Liver (tissue), 3 donors: ENCODE results near the gene PTGER2.

Experiments
- EGR1 ChIP-seq, 2 donors: IDR thresholded peaks; 2 replicates each; pipeline ENCODE4 v1.6.1; 2016 to 2018; ENCODE audit warnings: antibody characterized with exemption in 2 of 2, low read depth in 2 of 2
- NR2F2 ChIP-seq: IDR thresholded peaks from 2 replicates; pipeline ENCODE4 v1.6.1; 2016; ENCODE audit warnings: antibody characterized with exemption
- RAD21 ChIP-seq, 2 donors: IDR thresholded peaks; 2 replicates each; pipeline ENCODE4 v1.6.1; 2016; ENCODE audit warnings: antibody characterized with exemption in 2 of 2, mild to moderate bottlenecking in 2 of 2
- SP1 ChIP-seq: IDR thresholded peaks from 2 replicates; pipeline ENCODE4 v1.6.1; 2018; ENCODE audit warnings: antibody characterized with exemption, mild to moderate bottlenecking
- TAF1 ChIP-seq: conservative IDR thresholded peaks from 2 replicates; pipeline ENCODE4 v1.6.1; 2016; ENCODE audit warnings: antibody characterized with exemption, mild to moderate bottlenecking
- TF ChIP-seq, protein P1 (sequence below): fragments of 150-350 bp; IDR thresholded peaks from 2 replicates; pipeline ENCODE4 v1.5.1; 2017; ENCODE audit warnings: improper control_type of control experiment, low read depth, low read length; ENCODE audit not compliant: missing input control
- TF ChIP-seq, protein P2 (sequence below): IDR thresholded peaks from 2 replicates; pipeline ENCODE4 v1.6.1; 2016; ENCODE audit warnings: antibody characterized with exemption
- TF ChIP-seq, protein P3 (sequence below): IDR thresholded peaks from 2 replicates; pipeline ENCODE4 v1.6.1; 2016; ENCODE audit warnings: antibody characterized with exemption, mild to moderate bottlenecking
- TF ChIP-seq, protein P4 (sequence below): IDR thresholded peaks from 2 replicates; pipeline ENCODE4 v1.6.1; 2016; ENCODE audit warnings: antibody characterized with exemption
- donor health status: healthy.
- donor health status: healthy.

DNA sequence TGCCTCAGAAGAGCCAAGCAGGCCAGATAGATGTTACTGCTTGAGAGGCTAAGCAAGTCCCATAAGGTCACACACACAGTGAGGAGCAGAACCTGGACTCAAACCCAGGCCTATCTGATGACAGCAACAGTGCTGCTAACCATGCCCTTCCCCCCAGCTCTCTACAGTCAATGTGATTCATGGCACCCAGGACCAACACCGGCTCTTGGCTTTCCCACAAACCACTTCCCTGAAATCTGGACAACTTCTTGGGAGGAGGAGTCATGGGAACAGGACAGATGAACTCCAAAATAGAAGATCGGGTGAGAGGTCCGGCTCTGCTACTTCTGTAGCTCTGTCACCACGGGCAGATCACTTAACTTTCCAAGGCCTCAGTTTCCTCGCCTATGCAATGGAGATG, 47.3 kb upstream of the PTGER2 start:
- TF ChIP-seq TAF1, result no peak
- TF ChIP-seq, protein P1, sequence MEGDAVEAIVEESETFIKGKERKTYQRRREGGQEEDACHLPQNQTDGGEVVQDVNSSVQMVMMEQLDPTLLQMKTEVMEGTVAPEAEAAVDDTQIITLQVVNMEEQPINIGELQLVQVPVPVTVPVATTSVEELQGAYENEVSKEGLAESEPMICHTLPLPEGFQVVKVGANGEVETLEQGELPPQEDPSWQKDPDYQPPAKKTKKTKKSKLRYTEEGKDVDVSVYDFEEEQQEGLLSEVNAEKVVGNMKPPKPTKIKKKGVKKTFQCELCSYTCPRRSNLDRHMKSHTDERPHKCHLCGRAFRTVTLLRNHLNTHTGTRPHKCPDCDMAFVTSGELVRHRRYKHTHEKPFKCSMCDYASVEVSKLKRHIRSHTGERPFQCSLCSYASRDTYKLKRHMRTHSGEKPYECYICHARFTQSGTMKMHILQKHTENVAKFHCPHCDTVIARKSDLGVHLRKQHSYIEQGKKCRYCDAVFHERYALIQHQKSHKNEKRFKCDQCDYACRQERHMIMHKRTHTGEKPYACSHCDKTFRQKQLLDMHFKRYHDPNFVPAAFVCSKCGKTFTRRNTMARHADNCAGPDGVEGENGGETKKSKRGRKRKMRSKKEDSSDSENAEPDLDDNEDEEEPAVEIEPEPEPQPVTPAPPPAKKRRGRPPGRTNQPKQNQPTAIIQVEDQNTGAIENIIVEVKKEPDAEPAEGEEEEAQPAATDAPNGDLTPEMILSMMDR, result no peak
- no peak for TF ChIP-seq EGR1 (IDR thresholded peaks at IDR 0.05; ENCODE audit: low read depth in 2 of 2)
- no peak for TF ChIP-seq RAD21 (IDR thresholded peaks at IDR 0.05)
- TF ChIP-seq, protein P2, sequence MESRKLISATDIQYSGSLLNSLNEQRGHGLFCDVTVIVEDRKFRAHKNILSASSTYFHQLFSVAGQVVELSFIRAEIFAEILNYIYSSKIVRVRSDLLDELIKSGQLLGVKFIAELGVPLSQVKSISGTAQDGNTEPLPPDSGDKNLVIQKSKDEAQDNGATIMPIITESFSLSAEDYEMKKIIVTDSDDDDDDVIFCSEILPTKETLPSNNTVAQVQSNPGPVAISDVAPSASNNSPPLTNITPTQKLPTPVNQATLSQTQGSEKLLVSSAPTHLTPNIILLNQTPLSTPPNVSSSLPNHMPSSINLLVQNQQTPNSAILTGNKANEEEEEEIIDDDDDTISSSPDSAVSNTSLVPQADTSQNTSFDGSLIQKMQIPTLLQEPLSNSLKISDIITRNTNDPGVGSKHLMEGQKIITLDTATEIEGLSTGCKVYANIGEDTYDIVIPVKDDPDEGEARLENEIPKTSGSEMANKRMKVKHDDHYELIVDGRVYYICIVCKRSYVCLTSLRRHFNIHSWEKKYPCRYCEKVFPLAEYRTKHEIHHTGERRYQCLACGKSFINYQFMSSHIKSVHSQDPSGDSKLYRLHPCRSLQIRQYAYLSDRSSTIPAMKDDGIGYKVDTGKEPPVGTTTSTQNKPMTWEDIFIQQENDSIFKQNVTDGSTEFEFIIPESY, result no peak
- TF ChIP-seq, protein P3, sequence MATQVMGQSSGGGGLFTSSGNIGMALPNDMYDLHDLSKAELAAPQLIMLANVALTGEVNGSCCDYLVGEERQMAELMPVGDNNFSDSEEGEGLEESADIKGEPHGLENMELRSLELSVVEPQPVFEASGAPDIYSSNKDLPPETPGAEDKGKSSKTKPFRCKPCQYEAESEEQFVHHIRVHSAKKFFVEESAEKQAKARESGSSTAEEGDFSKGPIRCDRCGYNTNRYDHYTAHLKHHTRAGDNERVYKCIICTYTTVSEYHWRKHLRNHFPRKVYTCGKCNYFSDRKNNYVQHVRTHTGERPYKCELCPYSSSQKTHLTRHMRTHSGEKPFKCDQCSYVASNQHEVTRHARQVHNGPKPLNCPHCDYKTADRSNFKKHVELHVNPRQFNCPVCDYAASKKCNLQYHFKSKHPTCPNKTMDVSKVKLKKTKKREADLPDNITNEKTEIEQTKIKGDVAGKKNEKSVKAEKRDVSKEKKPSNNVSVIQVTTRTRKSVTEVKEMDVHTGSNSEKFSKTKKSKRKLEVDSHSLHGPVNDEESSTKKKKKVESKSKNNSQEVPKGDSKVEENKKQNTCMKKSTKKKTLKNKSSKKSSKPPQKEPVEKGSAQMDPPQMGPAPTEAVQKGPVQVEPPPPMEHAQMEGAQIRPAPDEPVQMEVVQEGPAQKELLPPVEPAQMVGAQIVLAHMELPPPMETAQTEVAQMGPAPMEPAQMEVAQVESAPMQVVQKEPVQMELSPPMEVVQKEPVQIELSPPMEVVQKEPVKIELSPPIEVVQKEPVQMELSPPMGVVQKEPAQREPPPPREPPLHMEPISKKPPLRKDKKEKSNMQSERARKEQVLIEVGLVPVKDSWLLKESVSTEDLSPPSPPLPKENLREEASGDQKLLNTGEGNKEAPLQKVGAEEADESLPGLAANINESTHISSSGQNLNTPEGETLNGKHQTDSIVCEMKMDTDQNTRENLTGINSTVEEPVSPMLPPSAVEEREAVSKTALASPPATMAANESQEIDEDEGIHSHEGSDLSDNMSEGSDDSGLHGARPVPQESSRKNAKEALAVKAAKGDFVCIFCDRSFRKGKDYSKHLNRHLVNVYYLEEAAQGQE, result no peak
- no peak for TF ChIP-seq NR2F2
- TF ChIP-seq, protein P4, sequence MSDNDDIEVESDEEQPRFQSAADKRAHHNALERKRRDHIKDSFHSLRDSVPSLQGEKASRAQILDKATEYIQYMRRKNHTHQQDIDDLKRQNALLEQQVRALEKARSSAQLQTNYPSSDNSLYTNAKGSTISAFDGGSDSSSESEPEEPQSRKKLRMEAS, result no peak
- TF ChIP-seq SP1, result no peak
